Measurements from ENCODE around the gene CALHM4. TPM values are rescaled to one million over a fixed set of nuclear protein-coding genes. Genes with fewer than 3 reads are reported as not detected.

CALHM4 gene
- total RNA-seq, 2 experiments from 2014 or later = not detected

DNA sequence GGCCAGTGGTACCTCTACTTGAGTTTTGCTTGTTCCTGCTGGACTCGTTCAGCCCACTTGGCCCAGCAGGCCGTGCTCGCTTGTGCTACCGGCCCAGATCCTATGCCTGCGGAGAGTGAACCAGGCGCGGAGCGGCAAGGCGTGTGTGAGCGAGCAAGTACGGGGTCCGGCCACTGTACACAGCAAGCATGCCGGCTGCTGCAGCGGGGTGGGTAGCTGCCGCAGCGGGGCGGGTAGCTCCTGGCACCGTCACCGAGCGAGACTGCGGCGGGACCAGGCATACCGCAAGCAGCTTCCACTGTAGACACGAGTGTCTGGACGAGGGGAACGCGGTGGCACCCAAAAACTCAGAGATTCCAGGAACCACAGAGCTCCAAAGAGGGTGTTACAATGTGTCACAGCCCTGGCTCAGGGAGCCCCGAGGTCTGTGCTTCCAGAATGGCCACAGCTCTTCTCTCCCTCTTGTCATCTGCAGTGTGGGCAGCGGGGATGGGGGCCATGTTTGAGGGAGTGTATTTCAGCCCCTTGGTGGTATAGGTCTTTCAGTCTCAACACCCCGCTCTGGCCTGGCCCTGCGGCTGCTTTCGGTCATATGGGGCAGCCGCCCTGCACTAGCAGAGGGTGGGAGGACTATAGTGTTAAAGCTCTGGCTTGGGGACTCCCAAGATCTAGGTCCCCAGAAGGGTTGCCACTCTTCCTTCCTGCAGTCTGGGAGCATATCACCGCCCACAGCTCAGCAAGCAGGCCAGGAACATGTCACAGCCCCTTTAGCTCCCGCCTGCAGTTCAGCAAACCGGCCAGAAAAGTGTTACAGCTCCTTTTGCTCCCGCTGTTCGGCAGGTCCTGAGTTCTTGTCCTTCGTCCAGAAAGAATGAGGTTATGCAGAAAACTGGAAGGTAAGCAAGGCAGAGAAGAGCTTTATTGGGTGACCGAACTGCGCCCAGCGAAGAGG lies 11.6 kb downstream of the CALHM4 start:
- Histone ChIP-seq H3K4me3 (ENCODE audit: low read depth, low read length, poor library complexity, severe bottlenecking) (no peak overlapping the region), H2AFZ (ENCODE audit: low read length) (no peak overlapping the region), H3K4me2 (ENCODE audit: low read length) (no peak overlapping the region)

GRCh38 chr6:116568111-116568510 lies 14.6 kb downstream of the CALHM4 start:
- no peak for TF ChIP-seq EZH2phosphoT487 (IDR thresholded peaks at IDR 0.05; ENCODE audit: borderline replicate concordance, low read depth, low read length)
- no peak for TF ChIP-seq CTCF (conservative IDR thresholded peaks at IDR 0.05; ENCODE audit: low read length)
- no TSS peak for BruUV-seq (replicated peaks)
- ChIA-PET POLR2A (interaction anchor here (0.7 to 1.1 kb wide), 3 partner anchors 8 to 378 kb away, joined by 3 read pairs; no protein-coding TSS in a partner anchor), CTCF (ENCODE audit: unreplicated experiment) (interaction anchor here (0.5 kb wide), 1 partner anchor 289 kb away, joined by 3 read pairs; the partner anchor contains the start of gene TSPYL1)
- Histone ChIP-seq H3K4me3 (ENCODE audit: low read depth, low read length, poor library complexity, severe bottlenecking) (no peak overlapping the region), H3K9me2 (ENCODE audit: insufficient read depth, low read length) (no peaks in the 10 kb centered on the region), H2AFZ (ENCODE audit: low read length) (no peak overlapping the region), H3K4me1 (ENCODE audit: insufficient read depth, low read length, poor library complexity, severe bottlenecking) (peaks cover 25% of the 10 kb centered on the region), H3K9me3 (ENCODE audit: low read length) (no peaks in the 10 kb centered on the region), H3K79me2 (ENCODE audit: insufficient read depth, low read depth, low read length) (peaks cover 31% of the 10 kb centered on the region), H3K36me3 (ENCODE audit: insufficient read depth, low read length) (0 out of 2 replicates have a peak, but pooled peaks cover under 1% of the 10 kb centered on the region), H3K4me2 (ENCODE audit: low read length) (no peak overlapping the region), H4K20me1 (ENCODE audit: insufficient read depth, low read length) (peaks cover 12% of the 10 kb centered on the region; the same call in 1 of the 2 replicates), H3K27ac (ENCODE audit: low read depth, low read length, poor library complexity, severe bottlenecking) (no peak overlapping the region)
- DNase-seq (ENCODE audit: low spot score) = no peak
- intact Hi-C loops (cut with micrococcal nuclease; ENCODE audit: unreplicated experiment) = no loop called here

More for the DNA sequence above, 11.6 kb downstream of the CALHM4 start:
- Histone ChIP-seq H4K20me1 (ENCODE audit: insufficient read depth, low read length) (no peaks in the 10 kb centered on the region), H3K27ac (ENCODE audit: low read depth, low read length, poor library complexity, severe bottlenecking) (no peak overlapping the region), H3K79me2 (ENCODE audit: insufficient read depth, low read depth, low read length) (peaks cover 10% of the 10 kb centered on the region; the same call in 1 of the 2 replicates), H3K9me2 (ENCODE audit: insufficient read depth, low read length) (no peaks in the 10 kb centered on the region), H3K4me1 (ENCODE audit: insufficient read depth, low read length, poor library complexity, severe bottlenecking) (peaks cover 16% of the 10 kb centered on the region), H3K9me3 (ENCODE audit: low read length) (no peaks in the 10 kb centered on the region), H3K36me3 (ENCODE audit: insufficient read depth, low read length) (no peaks in the 10 kb centered on the region)
- DNase-seq (ENCODE audit: low spot score) = no peak
- BruUV-seq (replicated peaks) = no TSS peak
- POLR2A ChIA-PET = interaction anchor here (0.7 kb wide), 1 partner anchor 175 kb away, joined by 4 read pairs; no protein-coding TSS in a partner anchor
- TF ChIP-seq CTCF (conservative IDR thresholded peaks at IDR 0.05; ENCODE audit: low read length) (no peak), EZH2phosphoT487 (IDR thresholded peaks at IDR 0.05; ENCODE audit: borderline replicate concordance, low read depth, low read length) (no peak)
- intact Hi-C loops (cut with micrococcal nuclease; ENCODE audit: unreplicated experiment) = no loop called here
- CTCF ChIA-PET (ENCODE audit: unreplicated experiment) = no interaction called here
